GM12878 (cell line): Measurements from ENCODE around the gene PKN3. TPM values are rescaled to one million over a fixed set of nuclear protein-coding genes. Genes with fewer than 3 reads are reported as not detected.

Experiments
- ATAC-seq: fragments of 200-7000 bp; cut with Tn5 transposase; 3 replicates; pipeline ENCODE4 v1.9.1; 2020; ENCODE audit warnings: mild to moderate bottlenecking, moderate library complexity
- BruUV-seq: library from RNA; stranded (reverse); fragments of 400-500 nt; replicated peaks from 2 replicates; lab custom pipeline; 2021; lab: Mats Ljungman, UMichigan
- CTCF ChIA-PET: fragments of 300-600 bp; sonication (Branson Sonifier 250); formaldehyde crosslinking; extraction: SDS; loops from one replicate; lab custom pipeline; 2021; ENCODE audit warnings: inconsistent platforms; lab: Yijun Ruan, JAX
- POLR2A ChIA-PET: fragments of 350-600 bp; formaldehyde crosslinking; extraction: SDS; loops from one replicate; lab custom pipeline; 2021; ENCODE audit warnings: inconsistent platforms; lab: Charles Lee
- RAD21 ChIA-PET: fragments of 300-600 bp; sonication (Branson Sonifier 250); formaldehyde crosslinking; loops from one replicate; lab custom pipeline; 2023; ENCODE audit warnings: antibody characterized with exemption; ENCODE audit not compliant: unreplicated experiment; lab: Charles Lee
- SMC1A ChIA-PET: fragments of 300-600 bp; sonication (Branson Sonifier 250); formaldehyde crosslinking; loops from one replicate; lab custom pipeline; 2023; ENCODE audit not compliant: unreplicated experiment, uncharacterized antibody; lab: Charles Lee
- DNase-seq: peaks from one replicate; pipeline ENCODE4 v3.0.0-alpha.2; 2011; ENCODE audit warnings: low read depth, low spot score
- FAIRE-seq: peaks from 3 replicates; lab custom pipeline; 2011; peaks lifted over from hg19 to GRCh38; lab: Jason Lieb, UNC
- H2AFZ ChIP-seq: 2 replicates; pipeline ENCODE4 v1.6.0; 2011; ENCODE audit warnings: low read depth, low read length, control low read depth; ENCODE audit not compliant: control insufficient read depth
- H3K27ac ChIP-seq: 2 replicates; pipeline ENCODE4 v1.5.1; 2011; ENCODE audit warnings: control low read depth; ENCODE audit not compliant: control insufficient read depth, insufficient read depth
- H3K27me3 ChIP-seq, 2 experiments: replicated peaks in 1 of 2; 2 replicates each; pipeline versions ENCODE4 v1.6.0 to v1.6.1; 2011; ENCODE audit warnings: low read length in 1 of 2; ENCODE audit not compliant: control insufficient read depth in 2 of 2, insufficient read depth in 2 of 2
- H3K36me3 ChIP-seq, 2 experiments: 2 replicates each; pipeline ENCODE4 v1.5.1; 2011; ENCODE audit warnings: low read length in 1 of 2; ENCODE audit not compliant: control insufficient read depth in 2 of 2, insufficient read depth in 2 of 2
- H3K4me1 ChIP-seq: 2 replicates; pipeline ENCODE4 v1.6.1; 2011; ENCODE audit warnings: mild to moderate bottlenecking, low read length, moderate library complexity, mixed read lengths; ENCODE audit not compliant: control insufficient read depth, insufficient read depth
- H3K4me2 ChIP-seq: 2 replicates; pipeline ENCODE4 v1.6.0; 2011; ENCODE audit warnings: control low read depth; ENCODE audit not compliant: control insufficient read depth, insufficient read depth
- H3K4me3 ChIP-seq: fragments of 200-600 bp; sonication (generic); 2 replicates; pipeline ENCODE4 v1.5.1; 2016
- H3K79me2 ChIP-seq: 2 replicates; pipeline ENCODE4 v1.6.0; 2011; ENCODE audit warnings: low read length; ENCODE audit not compliant: control insufficient read depth, insufficient read depth
- H3K9ac ChIP-seq: 2 replicates; pipeline ENCODE4 v1.8.0; 2011; ENCODE audit warnings: low read length, control low read depth, mixed read lengths; ENCODE audit not compliant: control insufficient read depth, insufficient read depth
- H3K9me3 ChIP-seq: replicated peaks from 3 replicates; pipeline ENCODE4 v1.5.1; 2011; ENCODE audit warnings: mild to moderate bottlenecking, low read length; ENCODE audit not compliant: control insufficient read depth, insufficient read depth
- H4K20me1 ChIP-seq: 2 replicates; pipeline ENCODE4 v1.6.0; 2011; ENCODE audit not compliant: control insufficient read depth, insufficient read depth
- BACH1 ChIP-seq: fragments of 450-650 bp; IDR thresholded peaks from 2 replicates; pipeline ENCODE4 v1.6.1; 2017; ENCODE audit warnings: mild to moderate bottlenecking, borderline replicate concordance
- POLR2AphosphoS2 ChIP-seq: IDR thresholded peaks from 2 replicates; pipeline ENCODE4 v1.6.1; 2011; ENCODE audit warnings: low read depth, mild to moderate bottlenecking, low read length, improper control_type of control experiment, moderate library complexity
- RELA ChIP-seq: fragments of 450-650 bp; IDR thresholded peaks from 2 replicates; pipeline ENCODE4 v1.8.0; 2014; ENCODE audit warnings: borderline replicate concordance; ENCODE audit not compliant: partially characterized antibody
- RFX5 ChIP-seq: IDR thresholded peaks from 2 replicates; pipeline ENCODE4 v1.6.1; 2011; ENCODE audit warnings: low read depth, low read length, improper control_type of control experiment
- SREBF1 ChIP-seq: IDR thresholded peaks from 2 replicates; pipeline ENCODE4 v1.6.1; 2012; ENCODE audit warnings: mild to moderate bottlenecking, low read length
- STAT1 ChIP-seq: fragments of 450-650 bp; conservative IDR thresholded peaks from 2 replicates; pipeline ENCODE4 v1.6.1; 2014; ENCODE audit warnings: antibody characterized with exemption, mild to moderate bottlenecking
- SUPT20H ChIP-seq: IDR thresholded peaks from 2 replicates; pipeline ENCODE4 v1.6.1; 2011; ENCODE audit warnings: low read depth, mild to moderate bottlenecking, low read length, moderate library complexity, borderline replicate concordance; ENCODE audit not compliant: control insufficient read depth
- WRNIP1 ChIP-seq: IDR thresholded peaks from 2 replicates; pipeline ENCODE4 v1.6.1; 2011; ENCODE audit warnings: low read depth, low read length, improper control_type of control experiment, borderline replicate concordance
- WGBS: methylation state at CpG from one replicate; pipeline ENCODE4 v1.1.6; 2016; ENCODE audit warnings: low lambda C conversion rate; ENCODE audit not compliant: insufficient replicate concordance, insufficient coverage; ENCODE audit errors: missing lambda C conversion rate; 5-methylcytosine and 5-hydroxymethylcytosine counted together
- in situ Hi-C: fragments of 300-500 bp; cut with MboI; formaldehyde crosslinking; loops from 9 replicates; pipeline ENCODE4 v1.14.3; 2018; ENCODE audit warnings: mixed read lengths
- intact Hi-C: fragments of 100-400 bp; cut with micrococcal nuclease; formaldehyde crosslinking; loops from one replicate; pipeline ENCODE4 v1.14.2; 2022; ENCODE audit not compliant: unreplicated experiment
- polyA plus RNA-seq, 11 experiments: library from polyadenylated mRNA; depleted of rRNA in 4 of 11; unstranded in 6 of 11; stranded (reverse) in 5 of 11; fragments of >200 nt; fragmentation: Nextera tagmentation in 4 of 11; fragmentation: Illumina TruSeq in 1 of 11; extraction: Ambion mirVana in 4 of 11; extraction: Trizol in 1 of 11; gene quantifications; 1 replicate in 1 of 11; 2 replicates in 10 of 11; pipeline versions ENCODE4 v1.2.1 to v1.2.3, GENCODE V29; 2011 to 2016; ENCODE audit warnings: inconsistent platforms in 2 of 11, missing spikeins in 2 of 11, low read depth in 1 of 11
- total RNA-seq, 4 experiments: library from RNA; depleted of rRNA in 3 of 4; stranded (reverse); fragments of >200 nt in 3 of 4; fragmentation: Illumina TruSeq in 1 of 4; extraction: Trizol in 1 of 4; gene quantifications; 2 replicates each; pipeline versions ENCODE4 v1.2.1 to v1.2.3, GENCODE V29; 2013 to 2021
- TF ChIP-seq, protein P1 (sequence below): fragments of 450-650 bp; IDR thresholded peaks from 2 replicates; pipeline ENCODE4 v1.6.1; 2017; ENCODE audit warnings: borderline replicate concordance
- TF ChIP-seq, protein P2 (sequence below): IDR thresholded peaks from 2 replicates; pipeline ENCODE4 v1.6.1; 2012; ENCODE audit warnings: mild to moderate bottlenecking, low read depth, low read length
- TF ChIP-seq, protein P3 (sequence below): IDR thresholded peaks from 2 replicates; pipeline ENCODE4 v1.6.1; 2011; ENCODE audit warnings: borderline replicate concordance, low read depth, mild to moderate bottlenecking, moderate library complexity, low read length; ENCODE audit not compliant: insufficient read depth, poor library complexity, severe bottlenecking
- TF ChIP-seq, protein P4 (sequence below): IDR thresholded peaks from 2 replicates; pipeline ENCODE4 v1.6.1; 2011; ENCODE audit warnings: borderline replicate concordance, low read depth, mild to moderate bottlenecking, moderate library complexity, mixed read lengths, low read length; ENCODE audit not compliant: insufficient read depth; ENCODE audit errors: extremely low read length

PKN3 gene
- total and polyA plus RNA-seq, 10 of the 15 experiments (the other 5 are each of a cell fraction or from before 2014, with no cell fraction given), result 0.35 to 11.0 (median 3.3) TPM

DNA sequence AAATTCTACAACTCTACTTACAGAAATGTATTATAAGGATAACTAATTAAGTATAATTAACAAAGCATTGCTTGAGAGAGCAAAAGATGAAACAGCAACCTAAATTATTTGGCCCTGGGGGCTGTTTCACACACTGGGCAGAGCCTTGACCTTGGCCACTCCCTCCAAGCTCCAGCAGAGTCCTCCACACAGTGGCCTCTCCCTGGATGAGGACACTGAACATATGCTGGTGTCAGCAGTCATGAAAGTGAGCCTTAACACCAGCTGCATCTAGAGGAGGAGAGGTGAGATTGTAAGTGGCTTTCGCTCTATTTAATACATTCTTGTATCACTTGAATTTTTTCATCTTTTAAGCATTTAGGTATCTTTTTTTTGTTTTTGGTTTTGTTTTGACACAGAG, 44.9 kb downstream of the PKN3 start:
- H3K4me2 ChIP-seq, result no peak overlapping the region
- ChIA-PET POLR2A (no interaction called here), RAD21 (no interaction called here), SMC1A (no interaction called here), CTCF (interaction anchor here (0.7 kb wide), 1 partner anchor 492 kb away, joined by 3 read pairs; no protein-coding TSS in a partner anchor)
- intact Hi-C loops, result no loop called here
- no peak for TF ChIP-seq SUPT20H
- no peak for TF ChIP-seq RFX5
- TF ChIP-seq, protein P1, sequence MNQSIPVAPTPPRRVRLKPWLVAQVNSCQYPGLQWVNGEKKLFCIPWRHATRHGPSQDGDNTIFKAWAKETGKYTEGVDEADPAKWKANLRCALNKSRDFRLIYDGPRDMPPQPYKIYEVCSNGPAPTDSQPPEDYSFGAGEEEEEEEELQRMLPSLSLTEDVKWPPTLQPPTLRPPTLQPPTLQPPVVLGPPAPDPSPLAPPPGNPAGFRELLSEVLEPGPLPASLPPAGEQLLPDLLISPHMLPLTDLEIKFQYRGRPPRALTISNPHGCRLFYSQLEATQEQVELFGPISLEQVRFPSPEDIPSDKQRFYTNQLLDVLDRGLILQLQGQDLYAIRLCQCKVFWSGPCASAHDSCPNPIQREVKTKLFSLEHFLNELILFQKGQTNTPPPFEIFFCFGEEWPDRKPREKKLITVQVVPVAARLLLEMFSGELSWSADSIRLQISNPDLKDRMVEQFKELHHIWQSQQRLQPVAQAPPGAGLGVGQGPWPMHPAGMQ, result no peak
- TF ChIP-seq, protein P2, sequence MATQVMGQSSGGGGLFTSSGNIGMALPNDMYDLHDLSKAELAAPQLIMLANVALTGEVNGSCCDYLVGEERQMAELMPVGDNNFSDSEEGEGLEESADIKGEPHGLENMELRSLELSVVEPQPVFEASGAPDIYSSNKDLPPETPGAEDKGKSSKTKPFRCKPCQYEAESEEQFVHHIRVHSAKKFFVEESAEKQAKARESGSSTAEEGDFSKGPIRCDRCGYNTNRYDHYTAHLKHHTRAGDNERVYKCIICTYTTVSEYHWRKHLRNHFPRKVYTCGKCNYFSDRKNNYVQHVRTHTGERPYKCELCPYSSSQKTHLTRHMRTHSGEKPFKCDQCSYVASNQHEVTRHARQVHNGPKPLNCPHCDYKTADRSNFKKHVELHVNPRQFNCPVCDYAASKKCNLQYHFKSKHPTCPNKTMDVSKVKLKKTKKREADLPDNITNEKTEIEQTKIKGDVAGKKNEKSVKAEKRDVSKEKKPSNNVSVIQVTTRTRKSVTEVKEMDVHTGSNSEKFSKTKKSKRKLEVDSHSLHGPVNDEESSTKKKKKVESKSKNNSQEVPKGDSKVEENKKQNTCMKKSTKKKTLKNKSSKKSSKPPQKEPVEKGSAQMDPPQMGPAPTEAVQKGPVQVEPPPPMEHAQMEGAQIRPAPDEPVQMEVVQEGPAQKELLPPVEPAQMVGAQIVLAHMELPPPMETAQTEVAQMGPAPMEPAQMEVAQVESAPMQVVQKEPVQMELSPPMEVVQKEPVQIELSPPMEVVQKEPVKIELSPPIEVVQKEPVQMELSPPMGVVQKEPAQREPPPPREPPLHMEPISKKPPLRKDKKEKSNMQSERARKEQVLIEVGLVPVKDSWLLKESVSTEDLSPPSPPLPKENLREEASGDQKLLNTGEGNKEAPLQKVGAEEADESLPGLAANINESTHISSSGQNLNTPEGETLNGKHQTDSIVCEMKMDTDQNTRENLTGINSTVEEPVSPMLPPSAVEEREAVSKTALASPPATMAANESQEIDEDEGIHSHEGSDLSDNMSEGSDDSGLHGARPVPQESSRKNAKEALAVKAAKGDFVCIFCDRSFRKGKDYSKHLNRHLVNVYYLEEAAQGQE, result no peak
- TF ChIP-seq, protein P3, sequence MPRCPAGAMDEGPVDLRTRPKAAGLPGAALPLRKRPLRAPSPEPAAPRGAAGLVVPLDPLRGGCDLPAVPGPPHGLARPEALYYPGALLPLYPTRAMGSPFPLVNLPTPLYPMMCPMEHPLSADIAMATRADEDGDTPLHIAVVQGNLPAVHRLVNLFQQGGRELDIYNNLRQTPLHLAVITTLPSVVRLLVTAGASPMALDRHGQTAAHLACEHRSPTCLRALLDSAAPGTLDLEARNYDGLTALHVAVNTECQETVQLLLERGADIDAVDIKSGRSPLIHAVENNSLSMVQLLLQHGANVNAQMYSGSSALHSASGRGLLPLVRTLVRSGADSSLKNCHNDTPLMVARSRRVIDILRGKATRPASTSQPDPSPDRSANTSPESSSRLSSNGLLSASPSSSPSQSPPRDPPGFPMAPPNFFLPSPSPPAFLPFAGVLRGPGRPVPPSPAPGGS, result no peak
- no peak for TF ChIP-seq WRNIP1
- TF ChIP-seq POLR2AphosphoS2, result no peak
- TF ChIP-seq, protein P4, sequence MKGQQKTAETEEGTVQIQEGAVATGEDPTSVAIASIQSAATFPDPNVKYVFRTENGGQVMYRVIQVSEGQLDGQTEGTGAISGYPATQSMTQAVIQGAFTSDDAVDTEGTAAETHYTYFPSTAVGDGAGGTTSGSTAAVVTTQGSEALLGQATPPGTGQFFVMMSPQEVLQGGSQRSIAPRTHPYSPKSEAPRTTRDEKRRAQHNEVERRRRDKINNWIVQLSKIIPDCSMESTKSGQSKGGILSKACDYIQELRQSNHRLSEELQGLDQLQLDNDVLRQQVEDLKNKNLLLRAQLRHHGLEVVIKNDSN, result no peak
- TF ChIP-seq RELA, result no peak
- TF ChIP-seq SREBF1, result no peak
- no peak for TF ChIP-seq STAT1
- no peak for TF ChIP-seq BACH1
- no peak overlapping the region for H3K4me3 ChIP-seq
- no peak overlapping the region for H3K9ac ChIP-seq
- H3K27ac ChIP-seq, result no peak overlapping the region
- no peaks in the 10 kb centered on the region for H3K9me3 ChIP-seq
- no peaks in the 10 kb centered on the region for H3K4me1 ChIP-seq
- H3K79me2 ChIP-seq, result no peaks in the 10 kb centered on the region
- ATAC-seq (no peak), DNase-seq (no peak), FAIRE-seq (no peak)
- WGBS, result 100% methylated on average over 1 of the region's 1 CpG
- no peaks in the 10 kb centered on the region for H3K36me3 ChIP-seq
- in situ Hi-C loops, result no loop called here
- no peaks in the 10 kb centered on the region for H4K20me1 ChIP-seq
- H2AFZ ChIP-seq, result no peak overlapping the region
- no peaks in the 10 kb centered on the region for H3K27me3 ChIP-seq
- BruUV-seq, result no TSS peak
